KBM-7 (cell line): Measurements from ENCODE around the gene FRY.

Experiments
- DNase-seq: peaks from one replicate; pipeline ENCODE4 v3.0.0-alpha.2; 2015
- in situ Hi-C: fragments of 300-500 bp; cut with MboI; formaldehyde crosslinking; loops from 2 replicates; pipeline ENCODE4 v1.14.3; 2020; ENCODE audit warnings: low sequenced_read_pairs, low pct_unique_long_range_greater_than_20kb, mixed read lengths

Gene FRY

DNA sequence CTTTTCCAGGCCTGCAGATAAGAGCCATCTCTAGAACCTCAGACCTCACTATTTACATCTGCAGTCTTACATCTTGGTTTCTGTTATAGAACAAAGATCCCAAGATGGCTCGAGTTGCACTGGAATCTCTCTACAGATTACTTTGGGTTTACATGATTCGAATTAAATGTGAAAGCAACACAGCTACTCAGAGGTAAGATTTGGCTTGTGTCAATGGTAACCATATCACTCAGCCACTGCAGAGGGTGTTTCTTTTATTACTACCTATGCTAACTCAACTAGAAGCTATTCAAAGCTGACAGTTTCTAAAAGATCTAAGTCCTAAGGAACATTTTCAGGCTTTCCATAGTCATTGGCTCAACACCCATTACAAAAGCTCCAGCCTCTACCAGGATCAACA lies 115.6 kb downstream of the FRY start:
- no peak for DNase-seq
- in situ Hi-C loops, result no loop called here

DNA sequence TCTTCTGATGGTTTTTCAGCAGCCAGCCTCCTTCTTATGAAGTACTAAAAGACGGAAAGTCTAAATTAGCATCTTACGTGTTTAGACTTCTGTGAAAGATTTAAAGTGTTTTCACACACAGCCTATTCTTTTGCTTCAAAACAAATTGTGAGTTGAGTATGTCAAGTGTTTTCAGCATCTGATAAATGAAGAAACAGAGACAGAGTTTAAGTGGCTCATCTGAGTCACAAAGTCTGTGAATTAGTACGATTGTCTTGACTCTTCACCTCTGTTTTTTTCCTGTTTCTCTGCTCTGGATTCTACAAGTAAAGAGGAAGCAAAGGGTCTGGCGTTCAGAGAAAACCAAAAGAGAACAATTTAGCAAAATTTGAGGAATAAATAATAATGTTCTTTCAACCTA lies 116.4 kb downstream of the FRY start:
- in situ Hi-C loops, result no loop called here
- peak; percentile 37 for DNase-seq

- in situ Hi-C loops, result no loop called here
- no peak for DNase-seq
These were observed 118.7 kb downstream of the FRY start for GRCh38 chr13:32150239-32150638.

GRCh38 chr13:32150794-32151193 lies 119.2 kb downstream of the FRY start:
- in situ Hi-C loops, result no loop called here
- no peak for DNase-seq

DNA sequence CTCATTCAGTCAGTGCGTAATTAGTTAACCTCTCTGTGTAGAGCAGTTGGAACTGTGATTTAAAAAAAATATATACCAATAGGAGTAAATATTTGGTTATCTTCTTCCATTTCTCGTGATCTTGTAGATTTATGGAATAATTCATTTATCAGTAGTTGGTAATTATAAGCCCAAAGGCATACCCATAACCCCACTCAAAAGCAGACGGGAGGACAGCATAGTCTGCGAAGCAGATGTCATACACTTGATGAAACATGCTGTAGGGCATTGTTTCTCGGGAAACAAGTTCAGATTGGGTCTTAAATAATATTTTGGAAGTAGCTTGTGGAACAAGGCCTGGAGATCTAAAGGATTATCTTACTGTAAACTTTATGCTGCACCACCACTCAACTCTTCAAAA lies 119.7 kb downstream of the FRY start:
- in situ Hi-C loops, result no loop called here

GRCh38 chr13:32153056-32153455 lies 121.5 kb downstream of the FRY start:
- no peak for DNase-seq
- in situ Hi-C loops, result no loop called here

More for the DNA sequence above, 119.7 kb downstream of the FRY start:
- no peak for DNase-seq

DNA sequence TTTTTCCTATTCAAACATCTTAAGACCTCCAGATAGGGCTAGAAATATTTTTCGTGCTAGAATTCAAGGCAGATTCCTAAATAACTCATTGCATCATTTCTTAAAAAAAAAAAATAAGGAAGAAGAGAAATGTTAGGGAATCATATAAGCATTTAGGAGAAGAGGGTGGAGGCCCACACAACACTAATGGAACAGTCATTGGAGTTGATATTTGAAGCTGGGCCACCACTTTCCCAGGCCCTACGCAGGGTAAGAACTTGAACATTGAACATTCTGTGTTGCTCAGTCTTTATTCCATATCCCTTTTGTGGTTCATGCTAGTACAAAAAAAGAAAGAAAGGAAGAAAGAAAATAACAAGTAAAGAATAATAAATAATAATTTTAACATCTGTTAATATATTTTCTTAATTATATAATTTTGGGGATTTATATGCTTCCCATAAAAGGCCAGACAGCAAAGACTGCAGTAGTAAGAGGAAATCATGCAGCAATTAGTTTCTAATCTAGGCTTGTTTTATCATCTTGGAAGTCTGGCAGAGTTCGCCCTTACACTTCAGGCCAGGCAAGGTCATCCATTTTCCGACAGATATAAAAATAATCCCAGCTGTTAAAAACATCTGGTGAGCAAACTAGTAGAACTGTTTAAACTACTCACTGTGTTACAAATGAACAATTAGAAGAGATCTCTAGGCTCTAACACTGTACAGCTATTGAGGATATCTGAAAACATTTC lies 127.7 kb downstream of the FRY start:
- no peak for DNase-seq
- in situ Hi-C loops, result no loop called here

DNA sequence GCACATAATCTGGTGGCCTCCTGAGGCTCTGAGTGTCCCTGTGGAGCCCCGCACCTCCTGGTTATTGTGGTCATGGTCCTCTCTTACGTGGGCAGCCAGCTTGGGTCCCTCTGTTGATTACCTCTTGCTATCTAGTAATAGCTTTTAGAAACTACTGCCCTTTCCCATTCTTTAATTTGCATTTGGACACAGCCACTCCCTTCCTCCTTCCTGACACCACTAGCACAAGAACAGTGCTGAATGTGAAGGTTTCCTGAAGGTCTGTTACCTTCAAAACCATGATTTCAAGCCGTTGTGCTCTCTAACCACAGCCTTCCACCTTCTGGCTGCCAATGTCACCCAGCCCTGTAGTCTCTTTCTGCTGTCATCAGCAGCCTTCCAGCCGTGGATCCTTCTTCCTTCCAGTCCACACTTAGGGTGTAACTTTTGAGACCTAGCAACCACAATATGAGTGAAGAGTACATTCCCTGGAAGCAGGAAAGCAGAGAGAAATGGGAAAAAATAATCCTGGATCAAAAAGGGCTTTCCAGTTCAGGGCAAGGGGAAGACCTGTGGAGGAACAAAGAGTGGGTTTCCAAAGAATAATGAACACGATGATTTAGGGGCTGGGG lies 130.9 kb downstream of the FRY start:
- in situ Hi-C loops, result no loop called here
- DNase-seq, result no peak

GRCh38 chr13:32164622-32165268 lies 133.2 kb downstream of the FRY start:
- in situ Hi-C loops, result no loop called here
- peak; percentile 83 for DNase-seq

GRCh38 chr13:32165796-32166195 lies 134.2 kb downstream of the FRY start:
- DNase-seq, result peak; percentile 53
- in situ Hi-C loops, result no loop called here

DNA sequence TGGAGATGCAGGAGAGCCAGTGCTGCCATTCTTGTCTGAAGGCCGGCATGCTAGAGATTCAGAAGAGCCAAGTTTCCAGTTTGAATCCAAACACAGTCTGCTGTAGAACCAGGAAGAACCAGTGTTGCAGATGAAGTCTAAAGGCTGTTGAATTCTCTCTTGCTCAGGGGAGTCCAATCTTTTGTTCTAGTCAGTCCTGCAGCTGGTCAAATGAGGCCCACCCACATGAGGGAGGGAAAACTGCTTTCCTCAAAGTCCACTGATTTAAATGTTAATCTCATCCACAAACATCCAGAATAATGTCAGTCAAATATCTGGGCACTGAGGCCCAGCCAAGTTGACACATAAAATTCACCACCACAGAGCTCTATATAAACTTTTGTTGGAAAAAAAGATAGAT lies 136.6 kb downstream of the FRY start:
- no peak for DNase-seq
- in situ Hi-C loops, result no loop called here

DNA sequence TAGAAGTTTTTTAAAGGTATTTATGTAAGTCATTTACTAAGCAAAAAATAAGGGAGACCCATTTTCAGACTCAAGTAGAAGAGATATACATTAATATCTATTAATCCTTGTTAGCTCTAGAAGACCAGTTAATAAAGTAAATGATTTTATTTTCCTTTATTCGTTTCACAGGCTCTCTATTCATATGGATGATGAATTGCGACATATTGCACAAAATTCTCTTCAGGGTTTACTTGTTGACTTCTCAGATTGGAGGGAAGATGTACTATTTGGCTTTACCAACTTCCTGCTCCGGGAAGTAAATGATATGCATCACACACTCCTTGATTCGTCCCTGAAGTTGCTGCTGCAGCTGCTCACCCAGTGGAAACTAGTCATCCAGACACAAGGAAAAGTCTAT lies 139.3 kb downstream of the FRY start:
- in situ Hi-C loops, result no loop called here

GRCh38 chr13:32173881-32174280 lies 142.3 kb downstream of the FRY start:
- DNase-seq, result no peak
- in situ Hi-C loops, result no loop called here

More for the DNA sequence above, 139.3 kb downstream of the FRY start:
- DNase-seq, result no peak

GRCh38 chr13:32174366-32174765 lies 142.8 kb downstream of the FRY start:
- in situ Hi-C loops, result no loop called here
- no peak for DNase-seq

- in situ Hi-C loops, result no loop called here
- DNase-seq, result no peak
These were observed 143.7 kb downstream of the FRY start for GRCh38 chr13:32175307-32175706.

DNA sequence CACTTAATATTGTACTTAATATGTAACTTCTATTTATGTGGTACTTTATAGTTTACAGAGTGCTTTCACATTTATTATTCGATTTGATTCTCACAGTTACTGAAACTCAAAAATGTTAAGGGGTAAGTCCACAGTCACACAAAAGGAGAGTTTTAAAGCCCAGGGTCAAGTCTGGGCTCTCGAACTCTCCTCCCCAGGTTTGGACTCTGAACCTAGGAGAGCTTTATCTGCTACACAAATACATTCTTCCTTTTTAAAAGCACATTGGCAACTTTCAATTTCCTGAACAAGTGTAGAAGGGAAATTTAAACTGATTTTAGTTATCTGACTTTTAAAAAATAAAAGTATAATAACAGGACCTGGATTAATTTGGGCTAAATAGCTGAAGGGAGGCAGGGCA lies 144.4 kb downstream of the FRY start:
- no peak for DNase-seq
- in situ Hi-C loops, result no loop called here

GRCh38 chr13:32176696-32177095 lies 145.1 kb downstream of the FRY start:
- in situ Hi-C loops, result no loop called here
- DNase-seq, result no peak

DNA sequence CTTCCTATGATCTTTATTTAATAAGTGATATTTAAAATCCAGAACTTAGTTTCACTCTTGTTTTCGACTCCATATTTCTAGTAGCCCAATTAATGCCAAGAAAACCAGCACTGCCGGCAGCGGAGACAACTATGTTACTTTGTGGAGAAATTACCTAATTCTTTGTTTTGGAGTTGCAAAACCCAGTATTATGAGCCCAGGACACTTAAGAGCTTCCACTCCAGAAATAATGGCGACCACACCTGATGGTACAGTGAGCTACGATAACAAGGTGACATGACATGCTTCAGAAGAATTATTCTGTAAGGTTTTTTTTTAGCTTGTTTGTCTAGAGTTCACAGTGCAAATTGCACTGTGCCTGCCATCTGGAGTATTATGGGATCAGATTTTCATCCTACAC lies 147.2 kb downstream of the FRY start:
- in situ Hi-C loops, result no loop called here
- no peak for DNase-seq

DNA sequence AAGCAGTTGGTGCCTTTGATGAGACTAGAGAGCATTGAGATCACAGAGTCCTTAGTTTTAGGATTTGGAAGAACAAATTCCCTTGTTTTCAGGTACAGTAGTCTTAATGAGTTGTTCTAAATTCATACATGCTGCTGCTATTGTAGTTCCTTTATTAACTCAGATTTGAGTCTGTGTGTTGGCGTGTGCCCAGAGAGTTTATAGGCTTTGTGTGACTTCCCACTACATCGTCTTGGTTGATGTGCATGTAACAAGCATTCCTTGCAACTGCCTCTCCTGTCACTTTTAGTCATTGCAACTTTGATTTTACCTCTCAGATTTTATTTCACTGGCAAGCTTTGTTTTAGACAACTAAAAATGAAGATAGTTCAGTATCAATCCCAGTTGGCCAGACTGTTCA lies 148.1 kb downstream of the FRY start:
- in situ Hi-C loops, result no loop called here
- no peak for DNase-seq

GRCh38 chr13:32187651-32188050 lies 156.1 kb downstream of the FRY start:
- in situ Hi-C loops, result no loop called here
- DNase-seq, result no peak
